HG02973 (cell line): Measurements from ENCODE around the gene GARIN5B.
A peak's percentile ranks its signal among the peaks of the same experiment; 100 is the strongest.
"Not testable (repeated sequence)": the region's sequence is repeated elsewhere in the genome, so short reads cannot be mapped to it uniquely, and the experiment has no call there.

Experiments
- ATAC-seq: cut with Tn5 transposase; IDR thresholded peaks from one replicate; pipeline ENCODE4 v1.9.1; 2021; ENCODE audit warnings: moderate library complexity; ENCODE audit not compliant: unreplicated experiment

GARIN5B gene

GRCh38 chr19:55362990-55363716 lies at the start of gene GARIN5B:
TSS of gene GARIN5B (minus strand) at chr19:55363260. CDS start at chr19:55363066, 194 bp downstream.
- no peak for ATAC-seq

GRCh38 chr19:55410168-55410567 lies 47.1 kb upstream of the GARIN5B start:
- no peak for ATAC-seq

- not testable (repeated sequence) for ATAC-seq
Measured at GRCh38 chr19:55409179-55409578, 46.1 kb upstream of the GARIN5B start.

- ATAC-seq: no peak
Measured at GRCh38 chr19:55408533-55408872, 45.4 kb upstream of the GARIN5B start.

- peak; percentile 79 for ATAC-seq
Measured at GRCh38 chr19:55407800-55408532, 44.9 kb upstream of the GARIN5B start.

GRCh38 chr19:55407550-55407799 lies 44.4 kb upstream of the GARIN5B start, which contains the start of gene UBE2S:
TSS of gene UBE2S (minus strand) at chr19:55407788. CDS start at chr19:55407589, 199 bp downstream.
- peak; percentile 63 for ATAC-seq

GRCh38 chr19:55406826-55407549 lies 43.9 kb upstream of the GARIN5B start:
- ATAC-seq: no peak

GRCh38 chr19:55406091-55406825 lies 43.2 kb upstream of the GARIN5B start:
- no peak for ATAC-seq

GRCh38 chr19:55405638-55406037 lies 42.6 kb upstream of the GARIN5B start:
- ATAC-seq: no peak

GRCh38 chr19:55402509-55402908 lies 39.4 kb upstream of the GARIN5B start:
- ATAC-seq: no peak

- not testable (repeated sequence) for ATAC-seq
Measured at GRCh38 chr19:55401390-55401789, 38.3 kb upstream of the GARIN5B start.

- ATAC-seq: no peak
Measured at GRCh38 chr19:55400281-55401087, 37.4 kb upstream of the GARIN5B start.

GRCh38 chr19:55398200-55398925 lies 35.3 kb upstream of the GARIN5B start:
- ATAC-seq: no peak

GRCh38 chr19:55392820-55393761 lies 30.0 kb upstream of the GARIN5B start:
- no peak for ATAC-seq

GRCh38 chr19:55391702-55392615 lies 28.9 kb upstream of the GARIN5B start:
- ATAC-seq: no peak

- ATAC-seq: no peak
Measured at GRCh38 chr19:55391191-55391670, 28.2 kb upstream of the GARIN5B start.

GRCh38 chr19:55390461-55390880 lies 27.4 kb upstream of the GARIN5B start:
- no peak for ATAC-seq
